GM21576 (cell line): Measurements from ENCODE around the gene LRFN2.

ENCODE experiments used
- ATAC-seq: cut with Tn5 transposase; IDR thresholded peaks from one replicate; pipeline ENCODE4 v1.9.1; 2021; ENCODE audit warnings: mild to moderate bottlenecking, moderate library complexity; ENCODE audit not compliant: unreplicated experiment

The LRFN2 gene

DNA sequence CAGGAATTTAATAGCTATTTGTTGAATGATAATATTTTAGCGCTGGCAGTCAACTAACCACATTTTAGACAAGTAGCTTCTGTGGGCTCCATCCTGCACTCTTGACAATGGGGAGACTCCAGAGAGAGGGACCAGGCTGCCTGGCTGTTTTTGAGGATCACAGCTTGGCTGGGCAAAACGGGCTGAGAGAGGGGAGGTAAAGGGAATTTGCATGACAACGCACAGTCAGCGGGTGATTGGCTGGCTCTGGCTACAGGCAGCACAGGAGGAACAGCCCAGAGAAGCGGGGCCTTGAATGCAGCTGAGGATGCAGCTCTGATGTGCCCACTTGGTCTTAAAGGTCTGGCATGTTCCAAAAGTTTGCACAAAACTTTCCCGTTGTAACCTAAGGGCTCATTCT is 41.2 kb downstream of the LRFN2 start:
- no peak for ATAC-seq

DNA sequence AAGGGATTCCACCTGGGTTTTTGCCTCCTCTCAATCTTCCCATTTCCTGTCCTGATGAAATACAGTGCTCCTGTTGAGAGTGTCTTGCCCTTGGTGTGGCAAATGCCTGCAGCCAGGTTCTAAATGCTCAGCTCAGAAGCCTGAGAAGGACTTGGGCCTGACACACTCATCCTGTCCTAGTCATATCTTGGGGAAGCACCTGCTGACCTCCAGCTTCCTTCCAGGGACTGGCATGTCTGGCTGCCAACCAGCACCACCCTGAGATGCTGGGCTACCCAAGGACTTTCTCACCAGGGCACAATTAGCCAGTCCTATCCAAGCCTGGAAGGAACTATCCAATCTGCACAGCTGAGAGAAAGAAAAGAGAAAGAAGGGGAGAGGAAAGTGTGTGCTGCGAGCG is 43.4 kb downstream of the LRFN2 start:
- no peak for ATAC-seq

DNA sequence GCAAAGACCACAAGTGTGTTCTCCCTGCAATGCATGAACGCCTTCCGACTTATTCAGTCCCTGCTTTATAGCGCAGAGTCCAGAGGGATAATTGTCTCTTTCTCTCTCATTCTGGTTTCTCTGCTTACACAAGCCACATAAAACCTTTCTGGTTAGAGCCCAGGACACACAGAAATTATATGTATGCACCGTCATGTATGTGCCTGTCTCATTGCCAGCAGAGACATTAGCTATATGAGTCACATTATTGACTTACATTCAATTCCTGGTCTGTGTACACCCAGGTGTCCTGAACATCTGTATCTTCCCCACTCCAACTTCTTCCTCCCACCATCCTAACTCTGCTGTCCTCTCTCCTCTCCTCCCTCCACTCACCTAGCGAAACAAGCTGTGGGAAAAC is 44.0 kb downstream of the LRFN2 start:
- no peak for ATAC-seq

DNA sequence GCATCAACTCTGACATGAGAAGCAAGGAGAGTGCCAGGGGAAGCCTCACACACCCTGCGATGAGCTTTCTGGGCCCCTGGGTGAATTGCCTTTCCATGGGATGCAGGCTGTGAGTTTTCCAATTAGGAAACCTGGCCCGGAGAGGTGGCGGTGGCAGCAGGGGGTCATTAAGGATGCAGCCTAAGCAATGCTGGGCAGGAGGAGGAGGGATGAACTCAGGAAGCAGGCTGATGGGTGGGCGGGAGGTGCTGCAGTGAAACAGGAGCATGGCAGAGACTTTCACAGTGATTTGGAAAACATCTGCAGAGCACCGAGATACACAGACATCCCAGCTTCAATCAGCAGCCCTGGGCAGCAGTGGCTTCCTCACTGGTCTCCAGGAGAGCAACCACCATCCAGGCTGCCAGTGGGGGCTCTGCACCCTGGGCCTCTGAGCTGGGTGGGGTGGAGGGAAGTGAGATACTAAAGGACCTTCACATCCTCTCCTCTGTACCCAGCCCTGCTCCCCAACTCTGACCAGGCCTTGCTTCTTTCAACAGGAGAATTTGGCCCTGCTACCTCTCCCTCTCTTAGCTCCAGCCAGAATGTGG is 44.9 kb downstream of the LRFN2 start:
- ATAC-seq: no peak

GRCh38 chr6:40541556-40542174 is 45.5 kb downstream of the LRFN2 start:
- no peak for ATAC-seq

- ATAC-seq: no peak
Measured at GRCh38 chr6:40540790-40541189, 46.4 kb downstream of the LRFN2 start.

DNA sequence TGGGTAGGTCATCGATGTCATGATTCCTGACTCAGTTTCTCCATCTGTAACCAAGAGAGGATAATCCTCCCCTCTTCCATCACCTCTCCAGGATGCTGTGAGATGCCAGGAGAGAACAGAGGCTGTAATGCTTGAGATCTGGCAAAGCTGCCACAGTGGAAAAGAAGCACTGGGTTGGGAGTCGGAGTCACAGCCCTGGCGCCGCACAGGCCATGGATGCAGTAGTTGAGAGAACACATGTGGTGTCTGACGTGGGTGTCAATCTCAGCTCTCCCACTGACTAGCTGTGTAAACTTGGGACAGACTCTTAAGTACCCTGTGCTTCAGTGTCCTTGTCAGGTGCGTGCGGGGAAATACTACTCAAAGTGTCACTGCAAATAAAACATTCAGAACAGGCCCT is 47.3 kb downstream of the LRFN2 start:
- ATAC-seq: no peak

GRCh38 chr6:40538556-40538955 is 48.6 kb downstream of the LRFN2 start:
- ATAC-seq: no peak

DNA sequence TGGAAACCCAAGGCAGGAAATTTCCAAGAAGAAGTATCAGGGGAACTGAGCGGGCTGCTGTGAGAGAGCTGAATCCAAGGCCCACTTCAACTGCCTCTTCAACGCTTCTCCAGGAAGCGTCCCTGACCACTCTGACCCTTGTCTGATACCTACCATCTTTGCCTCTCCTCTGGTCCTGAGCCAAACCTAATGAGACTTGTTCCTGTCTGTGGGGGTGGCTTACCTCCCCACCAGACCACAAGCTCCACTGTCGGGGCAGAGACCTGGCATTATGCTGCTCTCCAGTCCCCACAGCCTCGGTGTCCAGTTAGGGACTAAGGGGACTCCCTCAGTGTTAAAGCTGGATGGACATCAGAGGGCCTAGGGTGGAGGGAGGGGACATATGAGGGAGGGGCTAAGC is 49.7 kb downstream of the LRFN2 start:
- ATAC-seq: no peak

GRCh38 chr6:40536442-40536841 is 50.7 kb downstream of the LRFN2 start:
- ATAC-seq: no peak

- ATAC-seq: no peak
Measured at GRCh38 chr6:40535819-40536380, 51.3 kb downstream of the LRFN2 start.

GRCh38 chr6:40535110-40535818 is 51.9 kb downstream of the LRFN2 start:
- no peak for ATAC-seq

GRCh38 chr6:40532349-40533000 is 54.7 kb downstream of the LRFN2 start:
- no peak for ATAC-seq

GRCh38 chr6:40529919-40530318 is 57.2 kb downstream of the LRFN2 start:
- ATAC-seq: no peak

DNA sequence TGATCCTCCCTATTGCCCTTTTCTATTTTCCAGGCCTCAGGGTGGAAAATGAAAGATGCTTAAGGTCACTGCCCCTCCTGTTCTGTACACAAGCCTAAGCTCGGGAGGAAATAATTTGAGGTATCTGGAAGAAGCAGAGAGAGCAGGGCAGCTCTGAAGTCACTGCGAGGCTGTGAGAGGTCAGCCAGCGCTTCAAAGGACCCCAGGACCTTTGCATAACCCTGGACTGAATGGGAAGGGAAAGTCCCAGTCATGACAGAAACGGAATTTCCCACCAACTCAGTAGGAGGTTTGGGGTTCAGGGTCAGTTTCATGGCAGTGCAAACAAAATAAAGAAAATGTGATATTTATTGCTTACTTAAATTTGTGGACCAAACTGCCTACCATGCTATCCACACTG is 58.1 kb downstream of the LRFN2 start:
- no peak for ATAC-seq

DNA sequence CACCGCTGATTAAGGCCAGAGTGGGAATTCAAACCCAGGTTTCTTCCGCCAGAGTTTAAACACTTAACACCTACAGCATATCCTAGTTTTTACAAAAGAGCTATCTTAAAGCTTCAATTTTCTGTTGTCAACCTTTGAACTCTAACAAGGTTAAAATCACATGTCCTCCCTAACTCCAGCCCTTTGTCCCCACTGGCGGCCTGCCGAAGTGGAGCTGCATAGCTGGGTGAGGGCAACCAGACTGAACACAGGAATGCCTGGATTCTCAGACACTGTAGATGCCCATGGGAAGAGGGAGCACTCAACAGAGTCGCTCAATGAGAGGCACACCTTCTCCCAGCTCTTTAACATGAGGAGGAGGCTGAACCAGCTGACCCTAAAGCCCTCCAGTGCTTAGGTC is 59.1 kb downstream of the LRFN2 start:
- no peak for ATAC-seq

DNA sequence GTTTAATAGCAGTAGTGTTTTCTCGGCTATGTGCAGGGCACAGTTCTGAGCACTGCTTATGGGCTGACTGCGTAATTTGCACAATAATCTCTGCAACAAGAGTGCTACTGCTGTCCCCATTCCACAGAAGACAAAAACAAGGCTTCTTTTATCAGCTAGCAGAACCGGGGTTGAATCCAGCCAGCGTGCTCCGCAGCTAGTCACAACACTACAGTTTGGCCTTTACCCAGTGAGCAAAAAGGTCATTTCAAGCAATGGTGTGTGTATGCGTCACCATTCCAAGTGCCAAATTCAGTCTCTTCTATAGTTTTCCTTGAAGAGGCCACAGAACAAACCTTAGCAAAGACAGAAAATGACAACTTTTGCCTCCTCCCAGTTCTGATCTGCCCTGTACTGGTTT is 61.1 kb downstream of the LRFN2 start:
- ATAC-seq: no peak

DNA sequence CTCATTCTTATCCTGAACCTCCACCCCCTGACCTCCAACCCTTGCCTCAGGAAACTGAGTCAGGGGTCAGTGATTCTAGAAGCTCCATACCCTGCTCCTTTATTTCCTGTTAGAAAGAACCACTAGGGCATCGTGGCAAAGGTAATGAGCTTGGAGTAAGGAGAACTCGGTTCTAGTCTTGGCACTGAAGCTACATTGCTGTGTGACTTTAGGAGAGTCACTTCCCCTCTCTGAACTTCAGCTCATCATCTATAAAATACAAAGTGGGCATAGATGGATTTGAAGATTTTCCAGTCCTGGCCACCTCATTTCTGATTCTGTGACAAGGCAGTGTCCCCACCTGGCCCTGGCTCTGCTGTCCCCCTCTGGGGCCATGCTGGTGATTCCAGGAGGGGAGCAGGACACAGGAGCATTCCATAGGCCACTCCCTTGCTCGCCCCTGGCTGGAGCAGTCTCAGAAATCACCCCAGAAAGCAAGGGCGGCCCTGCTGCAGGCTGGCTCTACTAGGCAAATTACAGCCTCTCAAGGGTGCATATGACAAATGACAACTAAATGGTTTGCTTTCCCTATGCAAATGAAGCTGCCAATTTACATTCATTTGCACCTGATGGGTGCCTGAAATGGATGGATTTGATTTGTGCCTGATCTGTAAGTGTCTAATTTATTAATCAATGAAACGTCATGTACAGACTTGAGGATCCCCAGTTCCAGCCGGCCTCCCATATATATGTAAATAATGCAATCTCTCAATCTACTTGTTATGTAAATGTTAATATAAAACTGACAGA is 62.2 kb downstream of the LRFN2 start:
- ATAC-seq: no peak

DNA sequence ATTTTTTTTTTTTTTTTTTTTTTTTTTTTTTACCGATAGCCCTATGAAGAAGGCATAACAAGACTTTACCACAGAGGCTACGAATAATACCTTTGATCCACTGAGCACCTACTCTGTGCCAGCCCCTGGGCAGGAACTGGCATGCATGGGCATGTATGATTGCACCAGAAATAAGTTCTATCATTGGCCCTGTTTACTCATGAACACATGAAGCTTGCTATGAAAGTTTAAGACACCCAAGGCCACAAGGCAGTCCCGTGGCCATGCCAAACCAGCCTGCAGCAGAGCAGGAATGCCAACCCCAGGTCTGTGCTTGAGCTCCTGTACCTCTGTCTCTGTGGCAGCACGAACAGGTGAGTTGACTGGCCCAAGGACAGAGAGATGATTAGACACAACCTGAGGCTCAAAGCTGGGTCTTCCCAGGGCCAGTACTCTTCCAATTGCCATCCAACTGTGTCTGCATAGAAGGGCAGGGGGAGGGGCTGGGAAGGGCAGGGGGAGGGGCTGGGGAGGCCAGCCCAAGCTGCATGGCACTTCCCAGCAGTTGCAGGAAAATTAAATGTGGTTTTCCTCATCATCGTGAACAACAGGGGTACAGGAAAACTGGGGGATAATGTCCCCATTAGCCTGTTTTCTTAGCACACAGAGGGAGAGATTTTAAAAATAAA is 63.5 kb downstream of the LRFN2 start:
- ATAC-seq: no peak

- ATAC-seq: no peak
Measured at GRCh38 chr6:40521496-40521895, 65.7 kb downstream of the LRFN2 start.
